Measurements from ENCODE around the gene GREB1L. TPM values are rescaled to one million over a fixed set of nuclear protein-coding genes. Genes with fewer than 3 reads are reported as not detected.

GREB1L gene
- total and polyA plus RNA-seq, 2 experiments from 2014 or later: 14.0 to 16.8 TPM

GRCh38 chr18:21327101-21327500 is 85.1 kb downstream of the GREB1L start:
- H3K27ac ChIP-seq: no peak overlapping the region
- WGBS (ENCODE audit: low lambda C conversion rate, missing lambda C conversion rate): 52% methylated on average over 3 of the region's 3 CpGs
- TF ChIP-seq CTCF (IDR thresholded peaks at IDR 0.05; ENCODE audit: poor library complexity) (no peak), EZH2phosphoT487 (IDR thresholded peaks at IDR 0.05; ENCODE audit: low read depth, severe bottlenecking, unreplicated experiment) (no peak), EZH2 (IDR thresholded peaks at IDR 0.05; ENCODE audit: borderline replicate concordance) (no peak)
- H3K4me2 ChIP-seq: no peak overlapping the region
- no peaks in the 10 kb centered on the region for H3K9me2 ChIP-seq (replicated peaks; ENCODE audit: insufficient read depth)
- no peaks in the 10 kb centered on the region for H4K20me1 ChIP-seq (ENCODE audit: insufficient read depth, poor library complexity, severe bottlenecking)
- H3K36me3 ChIP-seq (replicated peaks; ENCODE audit: insufficient read depth, low read depth): no peaks in the 10 kb centered on the region
- no peaks in the 10 kb centered on the region for H3K9me3 ChIP-seq (ENCODE audit: low read depth)
- peaks cover 7% of the 10 kb centered on the region for H3K4me1 ChIP-seq (ENCODE audit: insufficient read depth)
- H3K4me3 ChIP-seq: no peak overlapping the region
- no peaks in the 10 kb centered on the region for H3K27me3 ChIP-seq
- no peaks in the 10 kb centered on the region for H3K79me2 ChIP-seq
- no peak overlapping the region for H2AFZ ChIP-seq
- no peak for DNase-seq (ENCODE audit: low spot score)

- WGBS (ENCODE audit: low lambda C conversion rate, missing lambda C conversion rate): 64% methylated on average over 6 of the region's 6 CpGs
- no peaks in the 10 kb centered on the region for H3K36me3 ChIP-seq (replicated peaks; ENCODE audit: insufficient read depth, low read depth)
- H2AFZ ChIP-seq: no peak overlapping the region
- H3K79me2 ChIP-seq: no peaks in the 10 kb centered on the region
- peak overlapping the region; percentile 41 for H3K27ac ChIP-seq
- H4K20me1 ChIP-seq (ENCODE audit: insufficient read depth, poor library complexity, severe bottlenecking): no peaks in the 10 kb centered on the region
- TF ChIP-seq EZH2 (IDR thresholded peaks at IDR 0.05; ENCODE audit: borderline replicate concordance) (no peak), CTCF (IDR thresholded peaks at IDR 0.05; ENCODE audit: poor library complexity) (no peak), EZH2phosphoT487 (IDR thresholded peaks at IDR 0.05; ENCODE audit: low read depth, severe bottlenecking, unreplicated experiment) (no peak)
- DNase-seq (ENCODE audit: low spot score): peak; percentile 55
- H3K4me3 ChIP-seq: no peak overlapping the region
- H3K9me3 ChIP-seq (ENCODE audit: low read depth): no peaks in the 10 kb centered on the region
- H3K4me1 ChIP-seq (ENCODE audit: insufficient read depth): peaks cover 7% of the 10 kb centered on the region
- H3K9me2 ChIP-seq (replicated peaks; ENCODE audit: insufficient read depth): no peaks in the 10 kb centered on the region
- peak overlapping the region; percentile 40 for H3K4me2 ChIP-seq
- H3K27me3 ChIP-seq: no peaks in the 10 kb centered on the region
Measured at GRCh38 chr18:21330122-21330701, 88.2 kb downstream of the GREB1L start.

- Histone ChIP-seq H4K20me1 (ENCODE audit: insufficient read depth, poor library complexity, severe bottlenecking) (no peaks in the 10 kb centered on the region), H3K9me3 (ENCODE audit: low read depth) (no peaks in the 10 kb centered on the region), H3K27ac (peak overlapping the region; percentile 41), H3K4me1 (ENCODE audit: insufficient read depth) (peaks cover 7% of the 10 kb centered on the region), H3K9me2 (replicated peaks; ENCODE audit: insufficient read depth) (no peaks in the 10 kb centered on the region), H3K27me3 (no peaks in the 10 kb centered on the region), H3K79me2 (no peaks in the 10 kb centered on the region), H3K36me3 (replicated peaks; ENCODE audit: insufficient read depth, low read depth) (no peaks in the 10 kb centered on the region), H3K4me3 (no peak overlapping the region), H2AFZ (no peak overlapping the region), H3K4me2 (no peak overlapping the region)
- WGBS (ENCODE audit: low lambda C conversion rate, missing lambda C conversion rate): 66% methylated on average over 2 of the region's 2 CpGs
- no peak for DNase-seq (ENCODE audit: low spot score)
- no peak for TF ChIP-seq EZH2phosphoT487 (IDR thresholded peaks at IDR 0.05; ENCODE audit: low read depth, severe bottlenecking, unreplicated experiment)
- no peak for TF ChIP-seq EZH2 (IDR thresholded peaks at IDR 0.05; ENCODE audit: borderline replicate concordance)
- TF ChIP-seq CTCF (IDR thresholded peaks at IDR 0.05; ENCODE audit: poor library complexity): no peak
Measured at GRCh38 chr18:21331065-21331464, 89.0 kb downstream of the GREB1L start.
